ENCODE results near the gene HLA-A.
A peak's percentile ranks its signal among the peaks of the same experiment; 100 is the strongest.

Gene HLA-A

DNA sequence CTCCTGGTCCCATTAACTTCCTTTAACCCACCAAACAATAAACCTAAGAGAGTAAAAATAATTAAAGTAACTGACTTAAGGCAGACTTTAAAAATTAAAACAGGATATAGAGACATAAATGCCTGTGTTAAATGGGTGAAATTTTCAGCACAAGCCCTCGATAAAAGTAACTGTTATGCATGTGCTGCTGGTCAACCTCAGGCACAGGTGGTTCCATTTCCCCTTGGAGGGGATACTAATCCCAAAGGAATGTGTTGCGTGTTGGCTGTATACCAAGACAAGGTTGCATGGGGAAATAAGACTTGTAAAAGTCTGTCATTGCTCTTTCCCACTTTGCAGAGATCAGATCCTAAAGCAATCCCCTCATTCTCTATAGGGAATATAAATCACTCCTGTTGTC, 25.8 kb downstream of the HLA-A start:
- no peak for DNase-seq (ENCODE audit: low read depth, low spot score)
- Histone ChIP-seq H3K36me3 (ENCODE audit: insufficient read depth, insufficient read length, low read length) (no peaks in the 10 kb centered on the region), H3K9me3 (ENCODE audit: insufficient read depth, low read length) (no peaks in the 10 kb centered on the region), H3K4me1 (ENCODE audit: insufficient read depth, insufficient read length) (no peaks in the 10 kb centered on the region), H3K9ac (ENCODE audit: insufficient read length, low read depth) (no peak overlapping the region), H3K27me3 (ENCODE audit: insufficient read depth, insufficient read length) (peaks cover 10% of the 10 kb centered on the region), H3K4me3 (ENCODE audit: insufficient read length, low read depth) (no peak overlapping the region)
- TF ChIP-seq ZNF274 (IDR thresholded peaks at IDR 0.05; ENCODE audit: low read depth, low read length) (no peak), YY1 (IDR thresholded peaks at IDR 0.05; ENCODE audit: insufficient read depth, insufficient read length) (no peak), SUZ12 (IDR thresholded peaks at IDR 0.05; ENCODE audit: extremely low read depth, insufficient read depth, insufficient read length) (no peak)

DNA sequence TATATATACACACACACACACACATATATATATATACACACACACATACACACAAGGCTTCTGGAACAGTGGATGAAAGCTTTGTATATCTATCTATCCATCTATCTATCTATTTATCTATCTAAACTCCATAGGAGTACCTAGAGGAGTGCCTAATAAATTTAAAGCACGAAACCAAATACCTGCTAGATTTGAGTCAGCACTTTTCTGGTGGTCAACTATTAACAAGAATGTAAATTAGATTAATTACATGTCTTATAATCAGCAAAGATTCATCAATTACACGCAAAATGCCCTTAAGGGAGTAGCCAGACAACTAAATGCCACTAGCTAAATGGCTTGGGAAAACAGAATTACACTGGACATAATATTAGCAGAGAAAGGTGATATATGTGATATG, 26.6 kb downstream of the HLA-A start:
- Histone ChIP-seq H3K36me3 (ENCODE audit: insufficient read depth, insufficient read length, low read length) (no peaks in the 10 kb centered on the region), H3K9me3 (ENCODE audit: insufficient read depth, low read length) (no peaks in the 10 kb centered on the region), H3K27me3 (ENCODE audit: insufficient read depth, insufficient read length) (peaks cover 18% of the 10 kb centered on the region), H3K4me1 (ENCODE audit: insufficient read depth, insufficient read length) (no peaks in the 10 kb centered on the region), H3K4me3 (ENCODE audit: insufficient read length, low read depth) (no peak overlapping the region), H3K9ac (ENCODE audit: insufficient read length, low read depth) (no peak overlapping the region)
- DNase-seq (ENCODE audit: low read depth, low spot score): no peak
- no peak for TF ChIP-seq SUZ12 (IDR thresholded peaks at IDR 0.05; ENCODE audit: extremely low read depth, insufficient read depth, insufficient read length)
- no peak for TF ChIP-seq ZNF274 (IDR thresholded peaks at IDR 0.05; ENCODE audit: low read depth, low read length)
- no peak for TF ChIP-seq YY1 (IDR thresholded peaks at IDR 0.05; ENCODE audit: insufficient read depth, insufficient read length)

- H3K4me1 ChIP-seq (ENCODE audit: insufficient read depth, insufficient read length): peaks cover 5% of the 10 kb centered on the region
- TF ChIP-seq YY1 (IDR thresholded peaks at IDR 0.05; ENCODE audit: insufficient read depth, insufficient read length): no peak
- no peak for TF ChIP-seq SUZ12 (IDR thresholded peaks at IDR 0.05; ENCODE audit: extremely low read depth, insufficient read depth, insufficient read length)
- no peak overlapping the region for H3K9ac ChIP-seq (ENCODE audit: insufficient read length, low read depth)
- no peaks in the 10 kb centered on the region for H3K36me3 ChIP-seq (ENCODE audit: insufficient read depth, insufficient read length, low read length)
- H3K4me3 ChIP-seq (ENCODE audit: insufficient read length, low read depth): no peak overlapping the region
- no peaks in the 10 kb centered on the region for H3K9me3 ChIP-seq (ENCODE audit: insufficient read depth, low read length)
- H3K27me3 ChIP-seq (ENCODE audit: insufficient read depth, insufficient read length): peaks cover 35% of the 10 kb centered on the region
- DNase-seq (ENCODE audit: low read depth, low spot score): no peak
Observed at GRCh38 chr6:29970711-29971110, 28.4 kb downstream of the HLA-A start.

GRCh38 chr6:29974901-29975560, 32.7 kb downstream of the HLA-A start:
- no peaks in the 10 kb centered on the region for H3K9me3 ChIP-seq (ENCODE audit: insufficient read depth, low read length)
- H3K4me1 ChIP-seq (ENCODE audit: insufficient read depth, insufficient read length): peaks cover 5% of the 10 kb centered on the region
- no peaks in the 10 kb centered on the region for H3K36me3 ChIP-seq (ENCODE audit: insufficient read depth, insufficient read length, low read length)
- peak overlapping the region; percentile 21 for H3K9ac ChIP-seq (ENCODE audit: insufficient read length, low read depth)
- no peak for DNase-seq (ENCODE audit: low read depth, low spot score)
- TF ChIP-seq YY1 (IDR thresholded peaks at IDR 0.05; ENCODE audit: insufficient read depth, insufficient read length): no peak
- peak overlapping the region; percentile 19 for H3K4me3 ChIP-seq (ENCODE audit: insufficient read length, low read depth)
- H3K27me3 ChIP-seq (ENCODE audit: insufficient read depth, insufficient read length): peaks cover 62% of the 10 kb centered on the region

- Histone ChIP-seq H3K36me3 (ENCODE audit: insufficient read depth, insufficient read length, low read length) (no peaks in the 10 kb centered on the region), H3K27me3 (ENCODE audit: insufficient read depth, insufficient read length) (peaks cover 63% of the 10 kb centered on the region), H3K4me1 (ENCODE audit: insufficient read depth, insufficient read length) (peaks cover 5% of the 10 kb centered on the region), H3K9me3 (ENCODE audit: insufficient read depth, low read length) (no peaks in the 10 kb centered on the region), H3K9ac (ENCODE audit: insufficient read length, low read depth) (peak overlapping the region; percentile 21), H3K4me3 (ENCODE audit: insufficient read length, low read depth) (peak overlapping the region; percentile 19)
- no peak for DNase-seq (ENCODE audit: low read depth, low spot score)
- no peak for TF ChIP-seq SUZ12 (IDR thresholded peaks at IDR 0.05; ENCODE audit: extremely low read depth, insufficient read depth, insufficient read length)
- no peak for TF ChIP-seq YY1 (IDR thresholded peaks at IDR 0.05; ENCODE audit: insufficient read depth, insufficient read length)
- no peak for TF ChIP-seq ZNF274 (IDR thresholded peaks at IDR 0.05; ENCODE audit: low read depth, low read length)
Observed at GRCh38 chr6:29975561-29975907, 33.2 kb downstream of the HLA-A start.

- peaks cover 67% of the 10 kb centered on the region for H3K27me3 ChIP-seq (ENCODE audit: insufficient read depth, insufficient read length)
- H3K4me3 ChIP-seq (ENCODE audit: insufficient read length, low read depth): no peak overlapping the region
- no peak for TF ChIP-seq SUZ12 (IDR thresholded peaks at IDR 0.05; ENCODE audit: extremely low read depth, insufficient read depth, insufficient read length)
- no peak for TF ChIP-seq ZNF274 (IDR thresholded peaks at IDR 0.05; ENCODE audit: low read depth, low read length)
- no peak for TF ChIP-seq YY1 (IDR thresholded peaks at IDR 0.05; ENCODE audit: insufficient read depth, insufficient read length)
- H3K9me3 ChIP-seq (ENCODE audit: insufficient read depth, low read length): no peaks in the 10 kb centered on the region
- H3K9ac ChIP-seq (ENCODE audit: insufficient read length, low read depth): no peak overlapping the region
- peaks cover 5% of the 10 kb centered on the region for H3K4me1 ChIP-seq (ENCODE audit: insufficient read depth, insufficient read length)
- no peak for DNase-seq (ENCODE audit: low read depth, low spot score)
- no peaks in the 10 kb centered on the region for H3K36me3 ChIP-seq (ENCODE audit: insufficient read depth, insufficient read length, low read length)
Observed at GRCh38 chr6:29976253-29976587, 33.9 kb downstream of the HLA-A start.

- peaks cover 71% of the 10 kb centered on the region for H3K27me3 ChIP-seq (ENCODE audit: insufficient read depth, insufficient read length)
- H3K9me3 ChIP-seq (ENCODE audit: insufficient read depth, low read length): no peaks in the 10 kb centered on the region
- H3K36me3 ChIP-seq (ENCODE audit: insufficient read depth, insufficient read length, low read length): no peaks in the 10 kb centered on the region
- peak overlapping the region; percentile 64 for H3K9ac ChIP-seq (ENCODE audit: insufficient read length, low read depth)
- no peak for DNase-seq (ENCODE audit: low read depth, low spot score)
- H3K4me1 ChIP-seq (ENCODE audit: insufficient read depth, insufficient read length): peaks cover 5% of the 10 kb centered on the region
- TF ChIP-seq YY1 (IDR thresholded peaks at IDR 0.05; ENCODE audit: insufficient read depth, insufficient read length) (no peak), ZNF274 (IDR thresholded peaks at IDR 0.05; ENCODE audit: low read depth, low read length) (no peak), SUZ12 (IDR thresholded peaks at IDR 0.05; ENCODE audit: extremely low read depth, insufficient read depth, insufficient read length) (no peak)
- H3K4me3 ChIP-seq (ENCODE audit: insufficient read length, low read depth): peak overlapping the region; percentile 21
Observed at GRCh38 chr6:29976588-29977424, 34.5 kb downstream of the HLA-A start.

All from NT2/D1 (cell line).